DMS153 treated with DMSO at 0.1 percent for 48 hours (cell line): ENCODE data around the gene OAS2.

ENCODE experiments used
- DNase-seq: peaks from one replicate; lab custom pipeline; 2025; ENCODE audit not compliant: unreplicated experiment; lab: John Stamatoyannopoulos, UW

OAS2 gene

GRCh38 chr12:113014565-113014964, 36.2 kb downstream of the OAS2 start:
- DNase-seq: no peak

DNA sequence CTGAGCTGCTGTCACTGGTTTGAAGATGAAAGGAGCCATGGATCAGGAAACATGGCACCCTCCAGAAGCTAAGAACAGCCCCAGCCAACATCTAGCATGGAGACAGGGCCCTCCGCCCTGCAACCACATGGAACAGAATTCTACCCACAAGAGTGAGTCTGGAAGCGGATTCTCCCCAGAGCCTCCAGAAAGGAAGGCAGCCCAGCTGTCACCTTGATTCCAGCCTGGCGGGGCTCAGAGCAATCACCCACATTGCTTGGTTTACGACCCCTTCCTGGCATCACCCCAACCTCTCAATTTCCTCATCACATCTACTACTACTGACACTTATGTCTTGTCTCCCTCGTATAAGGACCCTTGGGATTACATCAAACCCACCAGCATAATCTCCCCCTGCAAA, 38.5 kb downstream of the OAS2 start:
- DNase-seq: no peak

GRCh38 chr12:113019025-113019424, 40.7 kb downstream of the OAS2 start:
- no peak for DNase-seq

- no peak for DNase-seq
Observed at GRCh38 chr12:113021500-113021899, 43.2 kb downstream of the OAS2 start.

DNA sequence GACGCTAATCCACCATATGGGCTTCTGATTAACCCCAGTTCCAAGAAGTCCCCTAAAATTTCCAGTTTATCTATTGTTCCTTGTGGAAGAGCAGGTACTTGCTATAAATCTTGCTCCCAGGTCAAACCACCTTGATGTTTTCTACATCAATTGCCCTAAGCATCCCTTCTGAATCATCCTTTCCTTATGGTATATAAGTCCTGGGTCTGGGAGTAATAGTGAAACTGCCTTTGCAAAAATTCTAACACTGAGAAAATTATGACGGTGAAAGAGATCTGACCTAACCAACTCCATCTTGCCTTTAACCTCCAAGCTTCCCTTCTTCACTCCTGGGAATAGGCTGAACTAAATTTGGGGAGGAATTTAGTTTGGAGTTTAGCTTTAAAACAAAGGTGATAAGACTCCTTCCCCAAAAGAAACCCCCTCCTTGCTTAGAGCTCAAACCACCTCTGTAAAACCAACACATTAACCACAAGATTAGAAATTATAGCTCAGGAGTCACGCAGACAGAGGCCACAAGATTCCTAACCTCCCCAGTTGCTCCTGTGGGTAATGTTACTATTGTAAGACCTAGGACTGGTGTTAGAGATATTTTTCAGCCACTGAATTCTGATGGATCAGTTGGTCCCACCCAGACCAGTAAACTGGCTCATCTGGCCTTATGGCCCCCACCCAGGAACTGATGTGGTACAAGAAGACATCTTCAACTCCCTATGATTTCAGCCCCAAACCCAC, 44.4 kb downstream of the OAS2 start:
- DNase-seq: no peak

- DNase-seq: no peak
Observed at GRCh38 chr12:113027726-113028125, 49.4 kb downstream of the OAS2 start.

GRCh38 chr12:113030875-113031525, 52.7 kb downstream of the OAS2 start:
- peak; percentile 52 for DNase-seq

DNA sequence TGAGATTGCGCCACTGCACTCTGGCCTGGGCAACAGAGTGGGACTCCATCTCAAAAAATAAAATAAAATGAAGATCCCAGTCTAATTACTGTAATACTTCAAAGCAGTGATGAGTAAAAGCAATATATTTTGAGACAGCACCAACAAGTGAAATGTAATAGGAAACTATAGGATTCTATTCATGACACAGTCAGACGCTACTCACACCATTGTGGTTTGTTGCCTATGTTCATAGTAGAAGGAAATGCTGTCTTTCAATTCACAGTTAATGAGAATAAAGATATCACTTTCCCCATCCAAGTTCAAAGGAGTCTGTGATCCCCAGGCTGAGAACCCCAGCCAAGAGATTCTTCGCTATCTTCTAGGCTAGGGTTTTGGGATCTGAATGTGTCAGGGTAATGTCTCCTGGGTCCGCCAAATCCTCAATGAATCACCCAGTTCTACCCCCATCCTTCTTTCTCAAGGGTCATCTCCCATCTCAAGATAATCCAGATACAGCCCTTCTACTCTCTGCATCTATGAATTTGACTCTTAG, 61.7 kb downstream of the OAS2 start:
- DNase-seq: no peak

DNA sequence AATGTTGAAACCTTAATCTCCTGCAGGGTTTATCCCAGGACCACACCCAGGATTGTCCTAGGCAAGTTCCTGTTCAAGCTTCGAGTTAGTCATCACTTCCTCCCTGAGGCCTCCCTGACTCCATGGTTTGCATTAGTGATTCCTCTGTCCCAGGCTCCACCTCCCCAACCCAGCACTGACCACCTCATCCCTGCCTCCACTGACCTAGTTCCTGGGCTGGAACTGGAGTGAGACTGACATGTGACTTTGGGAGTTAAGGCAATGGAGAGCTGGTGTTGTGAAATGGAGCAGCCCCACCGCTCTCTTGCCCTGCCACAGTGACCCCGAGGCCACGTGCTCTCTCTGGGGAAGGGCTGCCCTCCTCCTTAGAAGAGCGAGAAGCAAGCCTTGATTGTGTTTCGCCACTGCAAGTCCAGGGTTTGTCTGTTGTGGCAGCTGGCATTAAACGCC, 62.4 kb downstream of the OAS2 start:
- no peak for DNase-seq

DNA sequence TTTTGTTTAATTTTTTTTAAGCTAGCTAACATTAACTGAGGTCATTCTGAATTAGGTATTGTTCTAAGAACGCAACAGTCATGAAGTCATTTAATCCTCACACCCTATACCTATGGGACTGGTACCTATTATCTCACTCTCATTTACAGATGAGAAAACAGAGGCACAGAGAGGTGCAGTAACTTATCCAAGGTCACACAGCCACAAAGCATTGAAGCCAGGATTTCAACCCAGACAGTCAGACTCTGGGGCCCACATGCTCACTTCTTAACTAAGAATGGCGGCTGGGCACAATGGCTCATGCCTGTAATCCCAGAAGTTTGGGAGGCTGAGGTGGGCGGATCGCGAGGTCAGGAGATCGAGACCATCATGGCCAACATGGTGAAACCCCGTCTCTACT, 63.2 kb downstream of the OAS2 start:
- DNase-seq: no peak

DNA sequence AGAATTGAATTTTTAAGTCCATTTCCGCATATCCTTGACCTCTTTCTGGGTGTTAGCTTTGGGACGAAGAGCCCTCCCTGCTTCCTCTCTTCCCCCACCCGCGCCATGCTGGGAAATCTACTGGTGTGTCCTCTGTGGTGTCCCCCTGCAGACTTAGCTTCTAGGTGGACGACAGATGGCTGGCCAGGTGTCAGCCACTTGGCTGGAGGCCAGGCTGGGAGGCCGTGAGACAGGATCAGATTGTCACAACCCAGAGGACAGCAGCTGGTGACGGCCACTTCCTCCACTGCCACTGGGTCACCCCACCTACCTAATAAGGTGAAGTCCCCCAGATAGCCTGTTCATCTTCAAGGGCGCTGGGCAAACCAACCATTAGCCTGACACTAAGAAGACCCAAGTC, 64.9 kb downstream of the OAS2 start:
- no peak for DNase-seq

DNA sequence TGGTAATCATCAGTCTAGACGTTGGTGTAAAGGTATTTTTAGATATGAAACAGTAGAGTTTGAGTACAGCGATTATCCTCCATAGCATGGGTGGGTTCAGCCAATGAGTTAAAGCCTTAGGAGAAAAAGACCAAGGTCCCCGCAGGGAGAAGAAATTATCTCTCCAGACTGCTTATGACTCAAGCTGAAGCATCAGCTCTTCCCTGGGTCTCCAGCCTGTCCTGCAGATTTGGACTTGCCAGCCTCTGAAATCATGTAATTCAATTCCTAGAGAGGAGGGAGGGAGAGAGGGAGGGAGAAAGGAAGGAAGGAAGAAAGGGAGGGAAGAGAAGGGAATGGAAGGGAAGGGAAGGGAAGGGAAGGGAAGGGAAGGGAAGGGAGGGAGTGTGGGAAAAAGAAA, 66.2 kb downstream of the OAS2 start:
- no peak for DNase-seq

- DNase-seq: peak; percentile 34
Observed at GRCh38 chr12:113048716-113049127, 70.4 kb downstream of the OAS2 start.

DNA sequence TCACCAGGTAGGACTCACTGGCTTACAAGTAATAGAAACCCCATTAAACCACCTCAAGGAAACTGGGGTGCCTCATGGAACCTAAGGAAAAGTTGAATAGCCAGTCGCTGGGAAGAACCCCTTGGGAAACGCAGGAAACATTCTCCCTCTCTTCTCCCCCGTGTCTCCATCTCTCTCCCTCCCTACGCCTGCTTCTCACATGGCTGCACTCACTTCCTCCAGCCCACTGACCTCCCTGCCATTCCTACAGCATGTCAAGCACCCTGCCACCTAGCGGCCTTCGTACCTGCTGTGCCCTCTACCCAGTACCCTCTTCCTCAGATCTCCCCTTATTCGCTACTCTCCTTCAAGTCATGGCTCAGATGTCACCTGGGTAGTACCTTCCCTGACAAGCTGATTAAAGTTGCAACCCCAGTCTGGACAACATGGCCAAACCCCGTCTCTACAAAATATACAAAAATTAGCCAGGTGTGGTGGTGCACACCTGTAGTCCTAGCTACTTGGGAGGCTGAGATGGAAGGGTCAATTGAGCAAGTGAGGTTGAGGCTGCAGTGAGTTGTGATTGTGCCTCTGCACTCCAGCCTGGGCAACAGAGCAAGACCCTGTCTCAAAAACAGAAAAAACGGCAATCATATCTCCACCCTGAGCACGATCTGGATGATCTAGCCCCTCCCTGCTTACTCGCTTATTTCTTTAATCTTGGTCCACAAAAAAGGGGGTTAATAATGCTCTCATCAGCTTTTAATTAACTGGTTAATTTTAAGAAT, 71.8 kb downstream of the OAS2 start:
- no peak for DNase-seq

DNA sequence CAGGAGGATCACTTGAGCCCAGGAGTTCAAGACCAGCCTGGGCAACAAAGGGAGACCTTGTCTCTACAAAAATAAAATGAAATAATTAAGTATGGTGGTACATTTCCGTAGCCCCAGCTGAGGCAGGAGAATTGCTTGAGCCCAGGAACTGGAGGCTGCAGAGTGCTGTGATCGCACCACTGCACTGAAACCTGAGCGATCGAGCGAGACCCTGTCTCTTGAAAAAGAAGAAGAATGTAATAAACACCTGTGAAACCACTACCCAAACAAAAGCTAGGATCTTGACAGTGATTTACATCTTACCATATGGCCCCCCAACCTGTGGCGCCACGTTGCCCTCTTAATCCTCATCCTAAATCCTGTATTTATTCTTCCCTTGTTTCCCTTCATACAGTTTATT, 72.5 kb downstream of the OAS2 start:
- DNase-seq: no peak

DNA sequence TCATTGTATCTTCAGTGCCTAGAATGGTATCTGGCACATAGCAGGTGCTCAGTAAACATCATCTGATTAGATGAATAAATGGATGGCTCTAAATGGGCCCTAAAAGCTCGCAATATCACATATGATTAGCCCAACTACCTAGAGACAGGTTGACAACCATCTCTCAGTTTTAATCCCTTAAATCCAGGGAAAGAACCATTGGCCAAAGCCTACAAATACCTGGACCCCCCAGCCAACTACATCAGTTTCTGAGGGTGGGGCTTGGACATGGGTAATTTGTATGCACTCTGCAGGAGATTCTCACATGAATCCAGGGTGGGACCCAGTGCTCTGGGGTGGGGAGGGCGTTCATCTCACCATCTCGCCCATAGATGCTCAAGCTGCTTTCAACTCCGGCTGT, 73.4 kb downstream of the OAS2 start:
- DNase-seq: no peak

DNA sequence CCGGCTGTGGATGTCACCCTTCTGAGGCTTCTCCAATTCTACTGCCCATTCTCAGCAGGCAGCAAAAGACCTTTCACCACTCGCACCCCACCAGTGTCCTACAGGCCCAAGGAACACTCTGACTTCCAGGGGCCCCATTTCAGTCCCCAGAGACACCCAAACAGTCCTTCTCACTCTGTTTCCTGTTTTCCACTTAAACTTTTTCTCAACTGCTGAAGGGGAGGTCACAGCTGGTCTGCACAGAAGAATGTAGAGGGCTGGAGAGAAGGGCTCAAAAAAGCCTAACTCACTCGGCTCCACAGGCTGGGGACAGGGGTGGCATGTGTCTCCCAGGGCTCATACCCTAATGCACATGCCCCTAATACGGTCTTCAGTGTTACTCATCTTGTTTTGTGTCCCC, 74.0 kb downstream of the OAS2 start:
- DNase-seq: no peak

- no peak for DNase-seq
Observed at GRCh38 chr12:113054948-113055486, 76.7 kb downstream of the OAS2 start.

DNA sequence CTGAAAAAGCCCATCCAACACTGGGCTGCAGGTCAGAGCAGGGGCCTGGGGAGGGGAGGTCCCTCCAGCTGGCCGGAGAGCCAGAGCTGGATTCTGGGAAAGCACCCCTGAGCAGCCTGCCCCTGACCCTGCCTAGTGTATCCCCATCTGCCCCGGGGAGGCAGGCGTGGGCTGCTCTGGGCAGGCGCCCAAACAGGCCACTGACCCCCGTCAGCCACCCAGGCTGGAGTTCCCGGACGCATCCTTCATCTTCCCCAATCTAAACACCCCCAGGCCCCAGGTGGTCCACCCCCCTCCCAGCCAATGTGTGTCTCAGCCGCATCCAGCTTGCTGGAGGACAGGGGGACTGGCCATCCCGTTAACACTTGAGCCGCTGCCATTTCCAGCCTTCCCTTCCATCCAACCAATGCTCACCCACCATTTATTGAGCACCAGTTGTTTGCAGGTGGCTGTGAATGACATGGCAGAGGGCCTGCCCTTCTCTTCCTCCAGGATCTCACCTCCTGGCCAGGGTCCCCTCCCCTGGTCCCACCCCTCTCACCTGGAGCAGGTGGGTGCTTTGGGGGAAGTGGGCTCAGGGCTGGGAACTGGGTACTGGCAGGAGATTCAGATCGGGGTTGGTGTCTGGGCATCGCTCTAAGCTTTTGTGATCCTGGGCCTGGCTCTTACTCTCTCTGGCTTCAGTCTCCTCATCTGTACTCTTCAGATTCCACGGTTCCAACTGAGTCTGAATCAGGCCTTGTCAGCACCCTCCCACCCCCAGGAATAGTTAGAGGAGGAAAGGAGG, 77.5 kb downstream of the OAS2 start:
- DNase-seq: no peak

GRCh38 chr12:113056381-113056630, 78.0 kb downstream of the OAS2 start:
- DNase-seq: no peak
